K562 (cell line): ENCODE data around the gene USP7. TPM values are rescaled to one million over a fixed set of nuclear protein-coding genes. Genes with fewer than 3 reads are reported as not detected.

Experiments
- GTF2F1 ChIP-seq: IDR thresholded peaks from 2 replicates; pipeline ENCODE4 v1.6.1; 2011; ENCODE audit warnings: low read depth, low read length, improper control_type of control experiment
- KAT8 ChIP-seq: fragments of 450-650 bp; IDR thresholded peaks from 2 replicates; pipeline ENCODE4 v1.6.1; 2016; ENCODE audit warnings: low read depth, mild to moderate bottlenecking
- KLF16 ChIP-seq: IDR thresholded peaks from 2 replicates; pipeline ENCODE4 v1.6.1; 2016; ENCODE audit warnings: antibody characterized with exemption
- MXI1 ChIP-seq: IDR thresholded peaks from 2 replicates; pipeline ENCODE4 v1.6.1; 2011; ENCODE audit warnings: low read depth, mild to moderate bottlenecking, improper control_type of control experiment, low read length
- NR0B1 ChIP-seq: fragments of 450-650 bp; IDR thresholded peaks from one replicate; pipeline ENCODE4 v1.6.1; 2018; ENCODE audit warnings: mild to moderate bottlenecking, moderate library complexity; ENCODE audit not compliant: partially characterized antibody
- PHB2 ChIP-seq: fragments of 450-650 bp; IDR thresholded peaks from 2 replicates; pipeline ENCODE4 v1.6.1; 2017; ENCODE audit warnings: low read depth
- POLR3A ChIP-seq: IDR thresholded peaks from 2 replicates; pipeline ENCODE4 v1.6.1; 2011; ENCODE audit warnings: borderline replicate concordance, mild to moderate bottlenecking, moderate library complexity; ENCODE audit not compliant: insufficient read length, insufficient read depth; ENCODE audit errors: extremely low read depth
- RERE ChIP-seq: sonication (generic); formaldehyde crosslinking; IDR thresholded peaks from 2 replicates; pipeline ENCODE4 v1.8.0; 2023; ENCODE audit warnings: missing genetic modification reagents, mild to moderate bottlenecking, borderline replicate concordance
- TSC22D4 ChIP-seq: fragments of 450-650 bp; IDR thresholded peaks from 2 replicates; pipeline ENCODE4 v1.6.1; 2016; ENCODE audit warnings: missing genetic modification characterization, missing biosample characterization, control low read depth
- ZNF449 ChIP-seq: fragments of 250-450 bp; sonication (Bioruptor Pico); IDR thresholded peaks from 2 replicates; pipeline ENCODE4 v1.8.0; 2022; ENCODE audit warnings: moderate library complexity, mild to moderate bottlenecking, inconsistent platforms
- ZNF57 ChIP-seq: fragments of 450-650 bp; formaldehyde crosslinking; IDR thresholded peaks from 2 replicates; pipeline ENCODE4 v1.4.0; 2020; ENCODE audit warnings: mild to moderate bottlenecking, moderate library complexity
- ZNF609 ChIP-seq: sonication (generic); formaldehyde crosslinking; IDR thresholded peaks from 2 replicates; pipeline ENCODE4 v1.8.1; 2023; ENCODE audit warnings: missing genetic modification reagents, mild to moderate bottlenecking, borderline replicate concordance
- ZNF668 ChIP-seq: fragments of 250-450 bp; sonication (Bioruptor Pico); IDR thresholded peaks from 2 replicates; pipeline ENCODE4 v1.8.0; 2022; ENCODE audit warnings: mild to moderate bottlenecking, inconsistent platforms
- ZSCAN32 ChIP-seq: fragments of 450-650 bp; formaldehyde crosslinking; IDR thresholded peaks from 2 replicates; pipeline ENCODE4 v1.4.0; 2020; ENCODE audit warnings: mild to moderate bottlenecking, moderate library complexity
- polyA plus RNA-seq, 8 experiments: library from polyadenylated mRNA; depleted of rRNA in 4 of 8; stranded (reverse) in 5 of 8; unstranded in 3 of 8; fragments of >200 nt; fragmentation: Nextera tagmentation in 2 of 8; fragmentation: Illumina TruSeq in 1 of 8; extraction: Ambion mirVana in 2 of 8; extraction: Trizol in 1 of 8; gene quantifications; 2 replicates each; pipeline versions ENCODE4 v1.2.1 to v1.2.3, GENCODE V29; 2011 to 2014; ENCODE audit warnings: inconsistent platforms in 1 of 8, missing spikeins in 1 of 8
- total RNA-seq, 7 experiments: library from RNA; depleted of rRNA in 6 of 7; stranded (reverse); fragments of >200 nt in 6 of 7; fragmentation: Illumina TruSeq in 2 of 7; extraction: Trizol in 2 of 7; gene quantifications; 2 replicates each; pipeline versions ENCODE4 v1.2.1 to v1.2.3, GENCODE V29; 2011 to 2021; ENCODE audit warnings: low replicate concordance in 1 of 7

The USP7 gene
- total and polyA plus RNA-seq, 9 of the 15 experiments (the other 6 are each of a cell fraction or from before 2014, with no cell fraction given) = 17.1 to 145 (median 57.9) TPM

GRCh38 chr16:8868416-8869211 lies 95.1 kb downstream of the USP7 start, which contains the start of gene CARHSP1 (continued):
- TF ChIP-seq ZNF609 (CRISPR knock-in tag) (no peak), KAT8 (no peak), POLR3A (no peak), ZNF449 (CRISPR knock-in tag) (no peak), RERE (CRISPR knock-in tag) (no peak), ZNF668 (CRISPR knock-in tag) (no peak), PHB2 (no peak), ZNF57 (CRISPR knock-in tag) (no peak), TSC22D4 (tag) (no peak), MXI1 (peak; percentile 32; the same call in 1 of the 2 replicates), ZSCAN32 (CRISPR knock-in tag) (no peak), NR0B1 (no peak), KLF16 (peak; percentile 80), GTF2F1 (no peak)
